T-helper 2 cell treated with Interferon-gamma antibody and Interleukin-4, amounts not matched to agents 5 μg/mL and 100 μg/mL, for 36 hours (primary cell): ENCODE measurements around the gene ITPKA.
A peak's percentile ranks its signal among the peaks of the same experiment; 100 is the strongest.

ENCODE experiments used
- DNase-seq: peaks from one replicate; pipeline ENCODE4 v3.0.0; 2021; ENCODE audit warnings: low spot score
- H3K27ac Mint-ChIP-seq: one replicate; pipeline ENCODE4 v1.8.0; 2021; ENCODE audit warnings: mild to moderate bottlenecking, mixed read lengths
- H3K27me3 Mint-ChIP-seq: one replicate; pipeline ENCODE4 v1.8.0; 2021; ENCODE audit warnings: low read depth, mixed read lengths
- H3K36me3 Mint-ChIP-seq: one replicate; pipeline ENCODE4 v1.8.0; 2021; ENCODE audit warnings: low read depth, mixed read lengths
- H3K4me1 Mint-ChIP-seq: one replicate; pipeline ENCODE4 v1.8.0; 2021; ENCODE audit warnings: low read depth, mixed read lengths
- H3K4me3 Mint-ChIP-seq: one replicate; pipeline ENCODE4 v1.8.0; 2022; ENCODE audit warnings: mild to moderate bottlenecking, moderate library complexity, mixed read lengths
- H3K9me3 Mint-ChIP-seq: one replicate; pipeline ENCODE4 v1.8.0; 2021; ENCODE audit warnings: mixed read lengths

Gene ITPKA

DNA sequence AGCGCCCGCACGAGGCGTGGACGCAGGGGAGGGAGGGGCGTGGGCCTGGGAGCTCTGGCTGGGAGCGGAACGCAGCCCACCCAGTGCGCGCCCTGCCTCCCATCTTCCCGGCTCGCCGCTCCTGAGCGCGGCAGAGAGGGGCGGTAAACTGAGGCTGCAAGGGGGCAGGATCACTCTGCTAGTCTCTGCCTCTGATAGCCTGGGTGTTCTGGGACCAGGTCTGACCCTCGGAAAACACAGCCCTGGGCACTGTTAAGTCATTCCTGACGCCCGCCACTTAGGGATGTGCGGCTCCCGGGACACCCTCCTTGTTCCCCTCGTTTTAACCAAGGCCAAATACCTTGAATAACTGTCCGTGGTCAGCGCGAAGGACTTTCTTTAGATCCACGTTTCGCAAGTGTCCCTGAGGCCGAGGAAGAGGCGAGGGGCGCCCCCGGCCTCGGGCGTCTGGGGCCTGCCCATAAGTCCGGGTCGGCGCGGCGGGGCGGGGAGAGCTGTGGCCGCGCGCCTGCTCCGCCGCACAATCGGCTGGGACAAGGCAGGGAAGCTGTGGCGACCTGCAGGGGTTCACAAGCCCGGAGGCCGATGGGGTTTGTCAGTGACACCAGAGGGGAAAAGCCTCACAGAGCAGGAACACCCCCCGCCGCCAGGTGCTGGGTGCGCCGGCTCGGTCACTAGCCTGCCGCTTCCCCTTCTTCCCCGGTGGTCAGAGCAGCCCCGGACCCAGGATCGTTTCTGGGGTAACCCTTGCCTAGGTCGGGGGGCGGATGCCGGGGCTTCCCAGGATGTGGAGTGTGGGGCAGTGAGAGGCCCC, 1.5 kb downstream of the ITPKA start:
- peaks cover 28% of the 10 kb centered on the region for H3K4me1 Mint-ChIP-seq
- DNase-seq, result no peak
- peaks cover 43% of the 10 kb centered on the region for H3K27me3 Mint-ChIP-seq
- H3K27ac Mint-ChIP-seq, result no peak overlapping the region
- H3K36me3 Mint-ChIP-seq, result no peaks in the 10 kb centered on the region
- H3K4me3 Mint-ChIP-seq, result peak overlapping the region; percentile 56
- no peaks in the 10 kb centered on the region for H3K9me3 Mint-ChIP-seq

DNA sequence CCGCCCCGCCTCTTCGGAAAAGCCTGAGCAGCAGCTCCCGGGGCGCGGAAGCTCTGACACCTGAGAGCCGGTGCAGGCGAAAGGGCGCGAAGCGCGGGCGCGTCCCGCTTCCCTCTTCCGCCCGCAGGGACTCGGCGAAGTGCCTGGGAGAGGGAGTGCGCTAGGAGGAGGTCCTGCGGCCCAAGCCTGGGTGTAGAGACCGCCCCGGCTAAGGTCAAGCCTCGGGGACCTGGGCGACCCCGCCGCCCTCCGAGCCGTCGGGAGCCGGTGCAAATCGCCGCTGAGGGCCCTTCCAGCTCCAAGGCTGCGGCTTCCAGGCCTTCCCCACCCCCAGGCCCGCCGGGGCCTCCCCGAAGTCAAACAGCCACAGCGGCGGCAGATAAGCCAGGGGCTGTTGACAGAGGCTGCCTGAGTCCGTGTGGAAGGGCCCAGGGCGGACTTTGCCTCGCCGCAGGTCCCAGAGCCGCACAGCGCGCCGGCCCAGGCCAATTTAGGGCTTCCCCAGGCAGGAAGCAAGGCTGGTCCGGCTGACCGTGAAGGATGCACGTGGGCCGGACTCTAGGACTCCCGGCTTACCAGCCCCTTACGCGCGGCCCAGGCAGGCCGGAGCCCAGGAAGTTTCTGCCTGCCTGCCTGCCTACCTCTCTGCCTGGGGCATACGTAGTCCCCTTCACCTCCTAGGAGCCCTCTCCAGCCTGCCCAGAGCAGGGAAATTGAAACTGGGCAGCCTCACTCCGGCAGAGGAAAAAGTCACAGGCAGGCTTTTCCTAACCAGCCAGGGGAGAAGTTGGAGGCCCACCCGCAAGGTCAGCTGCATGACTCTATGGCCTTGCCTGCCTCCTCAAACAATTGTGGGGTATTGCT, 2.3 kb downstream of the ITPKA start:
- H3K4me3 Mint-ChIP-seq, result no peak overlapping the region
- DNase-seq, result no peak
- no peaks in the 10 kb centered on the region for H3K9me3 Mint-ChIP-seq
- peaks cover 22% of the 10 kb centered on the region for H3K4me1 Mint-ChIP-seq
- H3K27ac Mint-ChIP-seq, result no peak overlapping the region
- H3K36me3 Mint-ChIP-seq, result no peaks in the 10 kb centered on the region
- peaks cover 51% of the 10 kb centered on the region for H3K27me3 Mint-ChIP-seq

DNA sequence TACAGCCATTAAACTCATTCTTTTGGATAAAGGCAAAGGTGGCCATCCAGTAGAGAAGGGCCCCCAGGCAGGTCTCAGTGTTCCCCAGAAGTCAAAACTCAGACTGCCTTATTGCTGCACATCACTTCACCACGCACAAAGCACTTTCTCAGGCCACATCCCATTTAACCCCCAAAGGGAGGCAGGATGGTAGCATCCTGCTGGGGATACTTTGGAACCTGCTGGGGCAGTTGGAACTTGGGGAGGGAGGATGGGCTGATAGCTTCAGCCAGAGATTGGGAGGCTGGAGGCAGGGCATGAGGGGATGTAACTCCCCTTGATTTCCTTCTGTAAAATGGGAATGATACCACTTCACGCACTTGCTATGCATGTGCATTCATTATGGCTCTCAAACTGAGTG, 5.0 kb downstream of the ITPKA start:
- Mint-ChIP-seq H3K4me1 (peaks cover 12% of the 10 kb centered on the region), H3K27ac (no peak overlapping the region), H3K36me3 (no peaks in the 10 kb centered on the region), H3K4me3 (no peak overlapping the region), H3K9me3 (no peaks in the 10 kb centered on the region), H3K27me3 (peaks cover 68% of the 10 kb centered on the region)
- no peak for DNase-seq

DNA sequence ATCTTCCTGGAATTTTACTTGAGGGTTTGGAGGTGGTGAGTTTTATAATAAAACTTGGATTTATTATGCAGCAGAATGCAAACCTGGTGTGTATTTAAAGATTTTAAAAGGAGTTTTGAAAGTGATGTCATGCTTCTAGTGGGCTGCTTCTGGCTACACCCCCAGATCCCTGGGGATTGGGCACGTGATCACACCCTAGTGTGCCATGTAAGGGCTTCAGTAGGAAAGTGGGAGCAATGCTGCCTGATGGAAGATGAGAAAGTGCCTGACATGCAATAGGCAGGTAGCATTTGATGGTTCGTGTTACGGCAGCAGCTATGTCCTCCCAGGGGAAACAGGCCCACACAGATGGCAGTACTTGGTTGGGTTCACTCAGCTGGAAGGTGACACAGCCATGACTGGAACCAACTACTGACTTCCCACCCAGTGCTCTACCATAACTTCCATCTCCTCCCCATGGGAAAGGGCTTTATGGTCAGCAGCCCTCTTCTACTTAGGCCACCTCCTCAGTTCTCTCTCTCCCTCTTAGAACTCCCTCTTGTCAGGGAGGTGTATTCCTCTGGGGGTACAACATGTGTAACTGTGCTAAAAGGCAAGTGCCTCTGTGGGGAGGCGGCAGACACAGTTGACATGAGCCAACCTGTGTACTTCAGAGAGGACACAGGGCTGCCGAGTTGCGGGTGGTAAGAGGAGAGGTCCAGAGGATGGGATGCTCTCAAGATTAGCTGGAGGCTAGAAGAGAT, 5.6 kb downstream of the ITPKA start:
- peaks cover 12% of the 10 kb centered on the region for H3K4me1 Mint-ChIP-seq

DNA sequence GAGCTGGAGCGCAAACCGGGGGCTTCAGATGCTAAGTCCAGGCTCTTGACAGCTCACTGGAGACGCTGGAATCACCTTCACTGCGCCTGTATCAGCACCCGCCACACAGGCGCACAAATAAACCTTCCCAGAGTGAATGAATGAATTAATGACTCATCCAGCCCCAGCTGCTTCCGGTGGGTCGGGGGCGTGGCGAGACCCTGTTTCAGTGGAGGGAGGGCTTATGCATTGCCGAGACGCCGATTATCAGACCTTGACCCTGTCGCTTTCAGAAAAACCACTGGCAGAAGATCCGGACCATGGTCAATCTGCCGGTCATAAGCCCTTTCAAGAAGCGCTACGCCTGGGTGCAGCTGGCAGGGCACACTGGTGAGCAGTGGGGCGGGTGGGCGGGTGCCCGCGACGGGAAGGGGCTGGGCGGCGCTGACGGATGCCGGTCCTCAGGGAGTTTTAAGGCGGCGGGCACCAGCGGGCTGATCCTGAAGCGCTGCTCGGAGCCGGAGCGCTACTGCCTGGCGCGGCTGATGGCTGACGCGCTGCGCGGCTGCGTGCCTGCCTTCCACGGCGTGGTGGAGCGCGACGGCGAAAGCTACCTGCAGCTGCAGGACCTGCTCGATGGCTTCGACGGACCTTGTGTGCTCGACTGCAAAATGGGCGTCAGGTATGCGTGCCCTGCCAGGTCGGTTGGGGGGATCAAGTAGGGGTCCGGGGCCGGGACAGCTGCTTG, 7.7 kb downstream of the ITPKA start:
- H3K9me3 Mint-ChIP-seq, result no peaks in the 10 kb centered on the region
- peaks cover 77% of the 10 kb centered on the region for H3K27me3 Mint-ChIP-seq
- H3K4me3 Mint-ChIP-seq, result peak overlapping the region; percentile 67
- peaks cover 9% of the 10 kb centered on the region for H3K4me1 Mint-ChIP-seq
- DNase-seq, result peak; percentile 30
- H3K27ac Mint-ChIP-seq, result no peak overlapping the region
- no peaks in the 10 kb centered on the region for H3K36me3 Mint-ChIP-seq

More for the DNA sequence above, 5.6 kb downstream of the ITPKA start:
- Mint-ChIP-seq H3K4me3 (no peak overlapping the region), H3K27ac (no peak overlapping the region), H3K36me3 (no peaks in the 10 kb centered on the region), H3K27me3 (peaks cover 72% of the 10 kb centered on the region), H3K9me3 (no peaks in the 10 kb centered on the region)
- DNase-seq, result no peak

DNA sequence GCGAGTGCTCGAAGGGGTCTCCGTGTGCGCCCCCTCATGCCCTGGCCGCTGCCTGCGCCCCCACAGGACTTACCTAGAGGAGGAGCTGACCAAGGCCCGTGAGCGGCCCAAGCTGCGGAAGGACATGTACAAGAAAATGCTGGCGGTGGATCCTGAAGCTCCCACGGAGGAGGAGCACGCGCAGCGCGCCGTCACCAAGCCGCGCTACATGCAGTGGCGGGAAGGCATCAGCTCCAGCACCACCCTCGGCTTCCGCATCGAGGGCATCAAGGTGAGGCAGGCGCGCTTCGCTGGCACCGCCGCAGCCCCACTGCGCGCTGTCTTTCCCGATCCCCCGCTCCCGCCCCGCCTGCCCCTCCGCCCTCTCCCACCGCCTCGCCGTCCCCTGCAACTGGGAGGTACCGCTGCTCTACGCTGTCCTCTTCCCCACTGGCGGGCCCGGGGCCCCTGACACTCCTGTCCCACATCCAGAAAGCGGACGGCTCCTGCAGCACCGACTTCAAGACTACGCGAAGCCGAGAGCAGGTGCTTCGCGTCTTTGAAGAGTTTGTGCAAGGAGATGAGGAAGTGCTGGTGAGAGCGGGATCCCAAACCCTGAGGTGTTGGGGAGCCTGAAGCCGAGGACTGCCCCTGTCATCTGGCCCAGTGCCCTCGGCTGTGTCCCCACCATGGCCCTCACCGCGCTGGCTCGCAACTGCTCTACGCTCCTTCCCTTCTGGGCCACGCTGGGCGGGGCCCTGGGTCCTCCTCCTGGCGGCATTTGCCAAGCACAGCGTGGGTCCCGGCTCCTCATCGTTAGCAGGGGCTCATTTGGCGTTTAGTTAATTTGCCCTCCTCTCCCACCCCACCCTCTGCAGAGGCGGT, 8.5 kb downstream of the ITPKA start:
- H3K4me1 Mint-ChIP-seq, result peaks cover 9% of the 10 kb centered on the region
- peak overlapping the region; percentile 61 for H3K4me3 Mint-ChIP-seq
- H3K27ac Mint-ChIP-seq, result no peak overlapping the region
- H3K9me3 Mint-ChIP-seq, result no peaks in the 10 kb centered on the region
- H3K36me3 Mint-ChIP-seq, result no peaks in the 10 kb centered on the region
- no peak for DNase-seq
- peaks cover 73% of the 10 kb centered on the region for H3K27me3 Mint-ChIP-seq

DNA sequence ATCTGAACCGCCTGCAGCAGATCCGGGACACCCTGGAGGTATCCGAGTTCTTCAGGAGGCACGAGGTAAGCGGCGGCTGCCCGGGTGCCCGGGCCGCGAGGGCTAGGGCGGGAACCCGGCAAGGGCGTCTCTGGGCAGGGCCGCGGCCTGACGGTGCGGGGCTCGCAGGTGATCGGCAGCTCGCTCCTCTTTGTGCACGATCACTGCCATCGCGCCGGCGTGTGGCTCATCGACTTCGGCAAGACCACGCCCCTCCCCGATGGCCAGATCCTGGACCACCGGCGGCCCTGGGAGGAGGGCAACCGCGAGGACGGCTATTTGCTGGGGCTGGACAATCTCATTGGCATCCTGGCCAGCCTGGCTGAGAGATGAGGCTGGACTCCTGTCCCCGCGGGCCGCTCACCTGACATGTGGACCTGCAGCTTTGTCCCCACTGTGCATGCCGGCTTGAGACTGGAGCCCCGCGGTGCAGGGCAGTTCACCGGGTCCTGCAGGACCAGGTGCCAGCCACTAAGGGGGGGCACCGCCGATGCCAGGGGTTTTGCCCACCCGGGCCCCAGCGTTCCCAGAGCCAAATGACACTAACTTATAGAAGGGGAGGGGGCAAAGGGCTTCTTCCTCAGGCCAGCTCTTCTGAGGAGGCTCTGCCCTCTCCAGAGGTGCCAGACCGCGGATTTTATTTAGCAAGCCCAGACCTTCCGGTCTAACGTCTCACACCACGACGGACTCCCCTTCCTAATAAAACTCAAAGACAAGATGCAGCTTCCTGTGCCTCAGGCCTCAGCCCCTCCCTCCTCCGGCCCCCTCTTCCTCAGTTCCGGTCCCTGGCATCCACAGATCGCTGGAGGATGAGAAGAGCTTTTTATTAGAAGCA, 9.4 kb downstream of the ITPKA start:
- Mint-ChIP-seq H3K27me3 (peaks cover 66% of the 10 kb centered on the region), H3K4me3 (peak overlapping the region; percentile 61), H3K4me1 (peaks cover 9% of the 10 kb centered on the region), H3K36me3 (no peaks in the 10 kb centered on the region), H3K27ac (no peak overlapping the region), H3K9me3 (no peaks in the 10 kb centered on the region)
- DNase-seq, result no peak

DNA sequence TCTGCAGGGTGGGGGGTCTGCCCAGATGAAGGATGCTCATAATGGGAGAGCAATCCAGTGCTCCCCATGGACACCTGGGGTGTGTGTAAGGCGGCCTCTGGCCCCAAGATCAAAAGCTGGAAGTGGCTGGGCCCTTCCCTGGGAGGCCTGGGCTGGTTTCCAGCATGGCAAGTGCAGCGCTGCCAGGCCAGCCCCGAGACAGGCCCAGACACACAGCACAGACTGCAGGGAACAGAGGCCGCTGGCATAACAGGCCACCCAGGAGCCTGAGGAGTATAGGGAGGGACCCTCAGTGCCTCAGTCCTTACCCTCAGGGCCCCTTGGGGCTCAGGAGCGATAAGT, 10.0 kb downstream of the ITPKA start:
- Mint-ChIP-seq H3K9me3 (no peaks in the 10 kb centered on the region), H3K36me3 (no peaks in the 10 kb centered on the region), H3K27ac (no peak overlapping the region), H3K27me3 (peaks cover 62% of the 10 kb centered on the region), H3K4me3 (no peak overlapping the region), H3K4me1 (peaks cover 9% of the 10 kb centered on the region)
- DNase-seq, result no peak

DNA sequence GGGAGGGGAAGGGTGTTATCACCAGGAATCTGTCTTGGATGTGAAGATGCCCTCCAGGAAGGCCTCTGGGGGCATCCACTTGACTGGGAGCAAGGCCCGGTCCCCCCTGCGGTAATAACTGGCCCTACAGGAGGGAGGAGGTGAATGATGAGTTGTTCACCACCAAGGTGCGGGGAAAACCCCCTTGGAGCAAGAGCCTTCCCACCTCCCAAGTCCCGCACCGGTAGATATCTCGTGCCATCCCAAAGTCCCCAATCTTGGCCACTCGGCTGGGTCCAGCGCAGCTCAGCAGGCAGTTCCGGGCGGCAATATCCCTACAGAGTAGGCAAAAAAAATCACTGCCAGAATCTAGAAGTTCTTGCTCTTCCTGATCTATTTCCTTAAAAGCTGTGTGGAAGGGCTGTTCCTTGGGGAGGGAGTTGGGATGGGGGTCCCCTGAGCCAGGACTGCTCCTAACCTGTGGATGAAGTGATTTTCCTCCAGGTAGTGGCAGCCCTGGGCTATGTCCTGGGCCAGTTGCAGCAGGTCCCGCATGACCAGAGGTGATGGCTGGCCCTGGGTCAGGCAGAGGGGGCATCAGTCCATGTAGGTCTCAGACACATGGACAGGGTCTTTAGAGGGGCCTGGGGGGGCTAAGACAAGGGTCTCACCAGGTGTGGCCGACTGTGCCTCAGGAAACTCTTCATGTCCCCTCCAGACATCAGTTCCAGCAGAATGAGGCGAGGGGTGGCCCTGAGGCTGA, 11.2 kb downstream of the ITPKA start:
- no peaks in the 10 kb centered on the region for H3K36me3 Mint-ChIP-seq
- no peak for DNase-seq
- no peaks in the 10 kb centered on the region for H3K9me3 Mint-ChIP-seq
- no peak overlapping the region for H3K27ac Mint-ChIP-seq
- peaks cover 57% of the 10 kb centered on the region for H3K27me3 Mint-ChIP-seq
- H3K4me1 Mint-ChIP-seq, result peaks cover 9% of the 10 kb centered on the region
- no peak overlapping the region for H3K4me3 Mint-ChIP-seq

DNA sequence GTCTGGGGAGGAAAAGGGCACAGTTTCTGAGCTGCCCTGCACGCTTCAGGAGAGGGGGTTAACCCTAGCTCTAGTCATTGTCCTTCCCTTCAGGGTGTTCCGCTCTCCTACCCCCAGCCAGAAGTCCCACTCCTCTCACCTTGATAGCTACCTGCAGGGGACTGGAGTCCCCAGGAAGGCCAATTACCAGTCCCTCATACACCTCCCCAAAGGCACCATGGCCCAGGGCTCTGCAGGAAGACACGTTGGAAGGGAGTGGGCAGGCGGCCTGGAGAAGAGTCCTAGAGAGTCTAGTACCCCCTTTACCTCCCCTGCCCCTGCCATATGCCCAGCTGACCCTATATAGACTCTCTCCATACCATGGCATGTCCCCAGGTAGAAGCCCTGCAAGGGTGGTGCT, 12.1 kb downstream of the ITPKA start:
- no peaks in the 10 kb centered on the region for H3K9me3 Mint-ChIP-seq
- DNase-seq, result no peak
- H3K36me3 Mint-ChIP-seq, result no peaks in the 10 kb centered on the region
- peaks cover 9% of the 10 kb centered on the region for H3K4me1 Mint-ChIP-seq
- no peak overlapping the region for H3K4me3 Mint-ChIP-seq
- peaks cover 58% of the 10 kb centered on the region for H3K27me3 Mint-ChIP-seq
- H3K27ac Mint-ChIP-seq, result no peak overlapping the region

DNA sequence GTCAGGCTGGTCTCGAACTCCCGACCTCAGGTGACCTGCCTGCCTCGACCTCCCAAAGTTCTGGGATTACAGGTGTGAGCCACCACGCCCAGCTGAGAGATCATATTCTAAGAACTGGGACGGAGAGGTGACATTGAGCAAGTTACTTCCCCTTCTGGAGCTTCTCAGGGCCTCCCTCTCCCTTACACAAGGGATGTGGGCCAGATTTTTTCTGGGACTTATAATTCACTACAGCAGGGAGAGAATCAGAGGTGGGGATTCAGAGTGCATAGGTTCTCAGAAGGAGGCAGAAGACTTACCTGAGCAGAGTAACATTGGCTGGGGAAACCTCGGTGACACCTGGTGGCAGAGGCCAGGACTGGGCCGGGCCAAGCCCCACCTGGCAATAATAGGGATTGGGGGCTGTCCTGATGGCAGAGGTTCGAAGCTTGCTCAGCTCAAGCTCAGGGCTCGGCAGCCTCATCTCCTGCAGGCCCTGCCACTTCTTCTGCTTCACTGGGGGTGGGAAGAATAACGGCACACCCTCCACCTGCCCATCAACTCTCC, 13.2 kb downstream of the ITPKA start:
- no peak for DNase-seq
- Mint-ChIP-seq H3K4me3 (no peak overlapping the region), H3K36me3 (no peaks in the 10 kb centered on the region), H3K4me1 (peaks cover 5% of the 10 kb centered on the region), H3K9me3 (no peaks in the 10 kb centered on the region), H3K27ac (no peak overlapping the region), H3K27me3 (peaks cover 53% of the 10 kb centered on the region)
